HCT116 (cell line): ENCODE data around the gene MSL2. TPM values are rescaled to one million over a fixed set of nuclear protein-coding genes. Genes with fewer than 3 reads are reported as not detected.

ENCODE experiments used
- ATAC-seq: fragments of 200-7000 bp; cut with Tn5 transposase; 2 replicates; pipeline ENCODE4 v1.9.1; 2020; ENCODE audit warnings: mild to moderate bottlenecking, moderate library complexity
- BruUV-seq: library from RNA; stranded (reverse); fragments of 400-500 nt; replicated peaks from 2 replicates; lab custom pipeline; 2021; lab: Mats Ljungman, UMichigan
- CTCF ChIA-PET: fragments of 300-600 bp; sonication (Branson Sonifier 250); formaldehyde crosslinking; loops from one replicate; lab custom pipeline; 2021; ENCODE audit warnings: antibody characterized with exemption; lab: Charles Lee
- POLR2A ChIA-PET: fragments of 300-600, 350-600 bp; sonication (Branson Sonifier 250); formaldehyde crosslinking; loops from one replicate; lab custom pipeline; 2021; ENCODE audit warnings: antibody characterized with exemption; lab: Charles Lee
- RAD21 ChIA-PET, 2 experiments: fragments of 300-600 bp; sonication (Branson Sonifier 250); formaldehyde crosslinking; loops; one replicate each; lab custom pipeline; 2023; ENCODE audit warnings: low total read pairs in 2 of 2; ENCODE audit not compliant: uncharacterized antibody in 2 of 2, unreplicated experiment in 2 of 2, low non-redundant PET in 1 of 2; lab: Charles Lee
- DNase-seq: peaks from one replicate; pipeline ENCODE4 v3.0.0-alpha.2; 2010; ENCODE audit warnings: low read depth, low spot score
- H2AFZ ChIP-seq: fragments of 200-600 bp; shearing (Covaris generic), sonication (generic); 2 replicates; pipeline ENCODE4 v1.6.1; 2017; ENCODE audit warnings: low read depth, mixed run types, mixed read lengths, antibody characterized with exemption, low read length; ENCODE audit not compliant: poor library complexity, severe bottlenecking
- H3K27ac ChIP-seq: 2 replicates; pipeline ENCODE4 v1.5.1; 2012; ENCODE audit warnings: low read depth, low read length
- H3K27me3 ChIP-seq: fragments of 200-600 bp; sonication (generic); 2 replicates; pipeline ENCODE4 v1.6.1; 2016; ENCODE audit warnings: mixed run types, low read length, mixed read lengths; ENCODE audit not compliant: insufficient read depth
- H3K36me3 ChIP-seq, 2 experiments: fragments of 200-500 bp in 1 of 2; fragments of 200-600 bp in 1 of 2; sonication (Bioruptor generic) in 1 of 2; sonication (generic) in 1 of 2; 2 replicates each; pipeline versions ENCODE4 v1.5.1 to v1.6.1; 2014 to 2016; ENCODE audit warnings: low read length in 2 of 2, inconsistent platforms in 1 of 2, mixed read lengths in 1 of 2, mixed run types in 1 of 2; ENCODE audit not compliant: insufficient read depth in 2 of 2, control insufficient read depth in 1 of 2
- H3K4me1 ChIP-seq, 2 experiments: fragments of 200-600 bp in 1 of 2; sonication (generic) in 1 of 2; 2 replicates each; pipeline versions ENCODE4 v1.5.1 to v1.6.1; 2012 to 2017; ENCODE audit warnings: low read length in 2 of 2, inconsistent platforms in 1 of 2, mild to moderate bottlenecking in 1 of 2, mixed read lengths in 1 of 2, mixed run types in 1 of 2, moderate library complexity in 1 of 2; ENCODE audit not compliant: insufficient read depth in 2 of 2, control insufficient read depth in 1 of 2
- H3K4me2 ChIP-seq: fragments of 200-600 bp; sonication (generic); 2 replicates; pipeline ENCODE4 v1.6.1; 2017; ENCODE audit warnings: mixed run types, low read length, mixed read lengths
- H3K4me3 ChIP-seq, 2 experiments: fragments of 200-600 bp in 1 of 2; sonication (generic) in 1 of 2; replicated peaks in 1 of 2; 2 replicates each; pipeline ENCODE4 v1.5.1; 2011 to 2016; ENCODE audit warnings: low read length in 2 of 2, control low read depth in 1 of 2, low read depth in 1 of 2, mild to moderate bottlenecking in 1 of 2, mixed read lengths in 1 of 2, mixed run types in 1 of 2
- H3K79me2 ChIP-seq: fragments of 200-600 bp; sonication (generic); 2 replicates; pipeline ENCODE4 v1.6.1; 2017; ENCODE audit warnings: mild to moderate bottlenecking, mixed run types, low read length, moderate library complexity, mixed read lengths; ENCODE audit not compliant: insufficient read depth
- H3K9ac ChIP-seq: fragments of 200-600 bp; sonication (generic); 2 replicates; pipeline ENCODE4 v1.6.1; 2016; ENCODE audit warnings: low read length, mixed read lengths
- H3K9me2 ChIP-seq: fragments of 200-600 bp; sonication (generic), shearing (Covaris generic); 2 replicates; pipeline ENCODE4 v1.6.1; 2017; ENCODE audit warnings: mixed run types, mild to moderate bottlenecking, moderate library complexity; ENCODE audit not compliant: insufficient read depth
- H3K9me3 ChIP-seq, 2 experiments: fragments of 200-500 bp in 1 of 2; fragments of 200-600 bp in 1 of 2; sonication (Bioruptor generic) in 1 of 2; sonication (generic) in 1 of 2; 2 replicates each; pipeline ENCODE4 v1.6.1; 2014 to 2017; ENCODE audit warnings: low read length in 2 of 2, mixed read lengths in 2 of 2, inconsistent platforms in 1 of 2, low read depth in 1 of 2, mild to moderate bottlenecking in 1 of 2, mixed run types in 1 of 2, moderate library complexity in 1 of 2; ENCODE audit not compliant: control insufficient read depth in 1 of 2, insufficient read depth in 1 of 2
- H4K20me1 ChIP-seq: fragments of 200-600 bp; sonication (generic), shearing (Covaris generic); 2 replicates; pipeline ENCODE4 v1.6.1; 2017; ENCODE audit warnings: mixed run types, mild to moderate bottlenecking, moderate library complexity; ENCODE audit not compliant: insufficient read depth
- CBX3 ChIP-seq: IDR thresholded peaks from 2 replicates; pipeline ENCODE4 v1.6.1; 2012; ENCODE audit warnings: low read depth
- CEBPB ChIP-seq: IDR thresholded peaks from 2 replicates; pipeline ENCODE4 v1.6.1; 2012; ENCODE audit warnings: low read depth
- CTCF ChIP-seq, 3 experiments: fragments of 200-600 bp in 1 of 3; sonication (generic) in 1 of 3; IDR thresholded peaks in 2 of 3; conservative IDR thresholded peaks in 1 of 3; 2 replicates each; pipeline ENCODE4 v1.5.1; 2012 to 2017; ENCODE audit warnings: low read depth in 2 of 3, low read length in 2 of 3, antibody characterized with exemption in 1 of 3, borderline replicate concordance in 1 of 3, control low read depth in 1 of 3, mild to moderate bottlenecking in 1 of 3, mixed read lengths in 1 of 3, mixed run types in 1 of 3, moderate library complexity in 1 of 3; ENCODE audit not compliant: insufficient read depth in 1 of 3
- ELF1 ChIP-seq: IDR thresholded peaks from 2 replicates; pipeline ENCODE4 v1.6.1; 2012; ENCODE audit warnings: low read depth, borderline replicate concordance
- EZH2phosphoT487 ChIP-seq: fragments of 200-600 bp; IDR thresholded peaks from 2 replicates; pipeline ENCODE4 v1.6.1; 2018; ENCODE audit warnings: antibody characterized with exemption, borderline replicate concordance
- FOSL1 ChIP-seq: IDR thresholded peaks from 2 replicates; pipeline ENCODE4 v1.6.1; 2012; ENCODE audit warnings: low read depth
- JUND ChIP-seq: IDR thresholded peaks from 2 replicates; pipeline ENCODE4 v1.6.1; 2012
- MAX ChIP-seq: IDR thresholded peaks from 2 replicates; pipeline ENCODE4 v1.6.1; 2012
- POLR2A ChIP-seq: IDR thresholded peaks from 2 replicates; pipeline ENCODE4 v1.7.0; 2011; ENCODE audit warnings: borderline replicate concordance; ENCODE audit not compliant: insufficient read depth, insufficient read length; ENCODE audit errors: extremely low read depth
- RAD21 ChIP-seq: IDR thresholded peaks from 2 replicates; pipeline ENCODE4 v1.6.1; 2012; ENCODE audit warnings: low read depth, mild to moderate bottlenecking
- SIN3A ChIP-seq: IDR thresholded peaks from 2 replicates; pipeline ENCODE4 v1.6.1; 2012; ENCODE audit warnings: low read depth
- SP1 ChIP-seq: IDR thresholded peaks from 2 replicates; pipeline ENCODE4 v1.6.1; 2012; ENCODE audit warnings: low read depth
- SRF ChIP-seq: IDR thresholded peaks from 2 replicates; pipeline ENCODE4 v1.6.1; 2012; ENCODE audit warnings: low read depth
- TCF7L2 ChIP-seq: IDR thresholded peaks from 2 replicates; pipeline ENCODE4 v1.7.0; 2011; ENCODE audit warnings: borderline replicate concordance, inconsistent platforms; ENCODE audit not compliant: insufficient read depth, insufficient read length; ENCODE audit errors: extremely low read depth
- ZBTB33 ChIP-seq: IDR thresholded peaks from 2 replicates; pipeline ENCODE4 v1.6.1; 2011; ENCODE audit warnings: mild to moderate bottlenecking, low read length, moderate library complexity; ENCODE audit not compliant: insufficient replicate concordance; ENCODE audit errors: extremely low read depth
- ZFX ChIP-seq: fragments of 450-650 bp; IDR thresholded peaks from 2 replicates; pipeline ENCODE4 v1.6.1; 2017
- ZNF274 ChIP-seq: fragments of 200-500 bp; sonication (Bioruptor generic); IDR thresholded peaks from 2 replicates; pipeline ENCODE4 v1.6.1; 2014; ENCODE audit warnings: mild to moderate bottlenecking, low read depth, low read length, inconsistent platforms
- intact Hi-C: fragments of 100-400 bp; cut with micrococcal nuclease; formaldehyde crosslinking; loops from 2 replicates; pipeline ENCODE4 v1.10.0; 2022
- total RNA-seq: library from RNA; stranded (reverse); gene quantifications from one replicate; pipeline ENCODE4 v1.2.1, GENCODE V29; 2021; ENCODE audit not compliant: unreplicated experiment

The MSL2 gene
- total RNA-seq, 1 experiment from 2014 or later, result 34.8 TPM

- Histone ChIP-seq H3K4me3 (no peak overlapping the region), H3K27ac (no peak overlapping the region), H3K79me2 (peaks cover 100% of the 10 kb centered on the region), H3K27me3 (no peaks in the 10 kb centered on the region), H3K36me3 (no peaks in the 10 kb centered on the region; a peak in 1 of 4 replicates)
- intact Hi-C loops, result no loop called here
- RAD21 ChIA-PET, result no interaction called here
- no peak for DNase-seq
- TF ChIP-seq ZFX (no peak), TCF7L2 (no peak), ZBTB33 (no peak), CBX3 (no peak), RAD21 (no peak), ZNF274 (no peak), MAX (no peak), FOSL1 (no peak), SIN3A (no peak), EZH2phosphoT487 (no peak), CEBPB (no peak), ELF1 (no peak), SP1 (no peak), POLR2A (no peak), JUND (no peak), SRF (no peak), CTCF (IDR thresholded peaks at IDR 0.05 in 2 of 3, conservative IDR thresholded peaks at IDR 0.05 in 1 of 3; ENCODE audit: borderline replicate concordance in 1 of 3, insufficient read depth in 1 of 3, low read depth in 2 of 3, low read length in 2 of 3) (no peak)
- TF ChIP-seq, all 23 proteins: peak for 0
- Histone ChIP-seq H3K9me2 (no peaks in the 10 kb centered on the region), H4K20me1 (peaks cover 29% of the 10 kb centered on the region; the same call in 1 of the 2 replicates), H2AFZ (no peak overlapping the region), H3K9ac (no peak overlapping the region), H3K4me1 (peaks cover 34 to 45% of the 10 kb centered on the region in 2 experiments), H3K4me2 (no peak overlapping the region), H3K9me3 (no peaks in the 10 kb centered on the region)
- ChIA-PET POLR2A (interaction anchor here (1.2 kb wide), 1 partner anchor 8 kb away, joined by 4 read pairs; the partner anchor contains the start of gene MSL2), CTCF (no interaction called here)
- BruUV-seq, result no TSS peak
- ATAC-seq, result no peak
Measured at GRCh38 chr3:136187868-136188267, 8.3 kb downstream of the MSL2 start.
